GM19467 (cell line): ENCODE measurements around the gene SLC12A3.

Experiments
- ATAC-seq: cut with Tn5 transposase; IDR thresholded peaks from one replicate; pipeline ENCODE4 v1.9.1; 2021; ENCODE audit warnings: mild to moderate bottlenecking, moderate library complexity; ENCODE audit not compliant: unreplicated experiment

SLC12A3 gene

DNA sequence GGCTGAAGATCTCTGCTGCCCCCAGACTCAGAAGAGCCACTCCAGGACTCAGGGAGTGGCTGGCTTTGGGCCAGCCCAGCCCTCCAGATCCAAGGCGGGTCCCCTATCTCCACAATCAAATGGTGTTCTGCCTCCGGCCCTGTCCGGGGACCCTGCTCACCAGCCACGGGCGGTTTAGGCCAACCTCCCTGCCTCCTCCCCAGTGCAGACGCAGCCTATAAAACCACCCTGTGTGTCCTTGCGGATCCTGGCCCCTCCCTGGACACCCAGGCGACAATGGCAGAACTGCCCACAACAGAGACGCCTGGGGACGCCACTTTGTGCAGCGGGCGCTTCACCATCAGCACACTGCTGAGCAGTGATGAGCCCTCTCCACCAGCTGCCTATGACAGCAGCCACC, at the start of gene SLC12A3:
Gene SLC12A3, plus strand, starts transcription at position 248 of the 400 bp plus-strand sequence. Its CDS starts 29 bp downstream, at position 277.
- ATAC-seq, result no peak

DNA sequence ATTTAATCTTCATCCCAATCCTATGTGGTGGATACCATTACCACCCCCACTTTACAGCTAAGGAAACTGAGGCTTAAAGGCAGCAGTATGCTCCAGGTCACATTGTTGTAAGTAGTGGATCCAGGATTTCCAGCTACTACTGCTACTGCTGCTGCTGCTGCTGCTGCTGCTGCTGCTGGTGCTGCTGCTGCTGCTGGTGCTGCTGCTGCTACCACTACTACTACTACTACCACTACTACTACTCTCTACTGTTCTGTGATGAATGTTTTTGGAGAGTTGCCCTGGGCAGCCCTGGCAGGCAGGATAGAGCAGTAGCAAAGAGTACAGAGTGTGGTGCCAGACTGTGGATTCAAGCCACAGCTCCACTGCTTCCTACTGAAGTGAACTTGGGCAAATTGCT, 49.3 kb upstream of the SLC12A3 start:
- ATAC-seq, result no peak

GRCh38 chr16:56817056-56817455, 48.0 kb upstream of the SLC12A3 start:
- ATAC-seq, result no peak

- ATAC-seq, result no peak
These were observed 47.1 kb upstream of the SLC12A3 start for GRCh38 chr16:56817938-56818337.

DNA sequence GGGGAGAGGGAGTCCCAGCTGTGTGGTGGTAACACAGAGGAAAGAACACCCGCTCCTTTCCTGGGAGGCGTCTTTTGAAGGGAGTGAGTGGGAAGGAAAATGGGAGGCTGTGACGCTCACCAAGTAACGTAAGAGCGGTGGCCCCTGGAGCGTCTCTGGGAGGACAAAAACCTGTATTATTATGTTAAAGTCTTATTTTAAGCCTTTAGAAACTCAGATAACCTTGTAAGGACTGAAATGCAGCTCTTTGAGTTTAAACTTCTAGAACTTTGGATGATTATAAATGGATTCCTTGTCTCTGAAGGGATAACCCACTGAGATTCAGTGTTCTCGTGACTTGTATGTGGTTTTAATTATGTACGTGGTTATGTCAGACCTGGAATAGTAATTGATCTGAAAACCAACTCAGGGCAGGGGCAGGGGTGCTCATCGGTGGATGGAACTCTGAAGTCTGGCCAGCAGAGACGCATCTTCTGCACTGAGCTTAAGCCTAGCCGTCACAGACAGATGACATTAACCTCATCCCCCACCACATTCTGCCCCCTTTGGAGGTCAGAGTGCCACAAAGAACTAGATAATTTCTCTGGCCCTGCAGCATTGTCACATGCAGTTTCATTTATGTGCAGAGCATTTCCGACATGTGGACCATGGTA, 41.8 kb upstream of the SLC12A3 start:
- ATAC-seq, result no peak

DNA sequence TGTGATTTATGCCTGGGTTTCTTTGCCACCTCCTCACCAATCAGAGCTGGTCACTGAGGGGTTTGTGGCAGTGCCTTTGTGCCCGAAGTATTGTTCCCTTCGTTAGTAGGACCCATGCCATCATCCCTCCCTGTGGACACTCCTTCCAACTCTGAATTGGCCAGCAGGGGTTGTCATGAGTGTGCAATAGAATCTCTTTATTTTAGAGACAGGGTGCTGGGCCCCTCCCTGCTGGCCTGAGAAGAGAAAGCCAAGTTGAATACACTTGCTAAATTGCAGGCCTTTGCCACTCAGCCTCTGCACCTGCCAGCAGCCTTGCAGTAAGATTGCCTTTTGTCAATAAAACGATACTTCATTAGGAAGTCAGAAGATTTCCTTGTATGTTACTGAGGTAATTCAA, 40.7 kb upstream of the SLC12A3 start:
- no peak for ATAC-seq

DNA sequence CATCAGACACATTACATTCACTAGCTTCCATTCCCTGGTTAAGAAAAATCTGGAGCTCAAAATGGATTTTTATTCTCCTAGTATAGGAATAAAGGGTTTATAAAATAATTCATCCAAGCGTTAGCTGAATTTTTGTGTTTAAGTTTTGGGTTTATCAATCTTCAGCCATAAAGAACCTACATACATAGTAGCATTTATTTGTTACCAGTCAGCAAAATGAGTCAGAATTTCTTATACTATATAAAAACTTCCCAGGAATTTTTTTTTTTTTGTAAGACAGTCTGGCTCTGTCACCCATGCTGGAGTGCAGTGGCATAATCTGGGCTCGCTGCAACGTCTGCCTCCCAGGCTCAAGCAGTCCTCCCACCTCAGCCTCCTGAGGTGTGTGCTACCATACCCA, 40.2 kb upstream of the SLC12A3 start:
- no peak for ATAC-seq

GRCh38 chr16:56825826-56826225, 39.2 kb upstream of the SLC12A3 start:
- ATAC-seq, result no peak

GRCh38 chr16:56828647-56829046, 36.4 kb upstream of the SLC12A3 start:
- ATAC-seq, result no peak

DNA sequence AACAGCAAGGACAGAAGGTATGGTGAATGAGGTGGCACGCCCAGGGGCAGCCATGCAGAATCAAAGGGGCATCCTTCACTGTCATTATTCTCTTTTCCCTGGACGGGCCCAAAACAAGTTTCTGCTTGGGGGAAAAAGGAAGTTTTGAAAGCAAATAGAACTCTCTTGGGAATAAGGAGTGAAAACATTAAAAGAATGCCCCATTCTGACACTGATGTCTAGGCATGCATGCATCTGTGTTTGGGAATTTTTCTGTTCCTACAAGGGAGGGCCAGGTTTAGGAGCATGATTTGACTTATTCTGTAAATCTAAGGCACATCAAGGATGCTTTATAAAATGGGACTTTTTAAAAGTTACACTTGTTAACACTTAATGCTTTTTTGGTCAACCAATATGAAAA, 34.3 kb upstream of the SLC12A3 start:
- ATAC-seq, result no peak

DNA sequence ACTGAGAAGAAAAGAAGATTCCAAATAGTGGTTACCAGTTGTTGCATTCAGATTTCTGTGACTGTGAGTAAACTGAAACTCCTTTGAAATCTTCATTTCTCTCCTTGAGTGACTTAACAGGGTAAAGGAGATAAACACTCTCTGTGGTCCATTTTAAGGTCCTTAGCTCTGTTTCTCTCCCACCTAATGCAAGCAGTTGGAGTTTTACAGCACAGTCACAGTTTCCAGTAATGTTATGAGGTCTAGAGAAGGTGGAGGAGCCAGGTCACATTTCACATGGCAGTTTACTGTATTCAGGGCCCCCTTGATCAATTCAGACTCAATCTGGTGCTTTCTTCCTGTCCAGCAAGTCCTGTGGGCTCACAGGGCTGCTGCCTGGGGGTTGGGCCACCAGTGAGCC, 32.2 kb upstream of the SLC12A3 start:
- no peak for ATAC-seq

- ATAC-seq, result no peak
These were observed 31.6 kb upstream of the SLC12A3 start for GRCh38 chr16:56833243-56833970.

GRCh38 chr16:56835320-56835719, 29.7 kb upstream of the SLC12A3 start:
- ATAC-seq, result no peak

DNA sequence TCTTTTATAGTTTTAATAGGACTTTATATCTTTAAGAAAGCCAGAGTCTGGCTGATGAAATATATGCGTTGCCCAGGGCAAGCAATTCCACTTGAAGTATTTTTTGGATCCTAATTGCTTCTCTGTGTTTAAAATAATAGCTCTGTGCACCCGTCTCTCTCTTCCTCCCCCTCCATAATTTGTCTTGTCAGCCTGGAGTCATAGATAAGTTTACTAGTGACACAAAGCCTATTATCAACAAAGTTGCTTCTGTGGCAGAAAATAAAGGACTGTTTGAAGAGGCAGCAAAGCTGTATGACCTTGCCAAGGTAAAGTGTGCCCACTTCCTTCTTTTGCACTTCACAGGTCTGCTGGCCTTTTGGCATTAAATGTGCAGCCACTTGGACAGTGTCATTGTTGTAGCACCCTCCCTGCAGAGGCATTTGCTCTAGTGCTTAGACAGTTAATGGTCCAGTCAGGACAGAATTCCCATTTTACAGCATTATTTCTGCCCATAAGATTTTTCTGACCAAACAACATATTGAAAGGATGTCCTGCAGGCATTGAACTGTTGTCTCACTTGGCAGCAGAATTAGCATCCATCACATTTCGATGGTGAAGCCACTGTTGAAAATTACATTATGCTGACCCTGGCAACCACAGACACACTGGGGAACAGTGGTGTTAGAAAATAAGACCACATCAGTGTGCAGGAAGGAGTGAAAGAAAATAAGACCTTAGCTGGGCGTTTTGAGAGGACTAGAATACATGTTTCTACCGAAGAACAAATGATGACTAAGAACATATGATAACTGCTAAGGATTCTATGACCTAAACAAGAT, 28.4 kb upstream of the SLC12A3 start:
- no peak for ATAC-seq

- no peak for ATAC-seq
These were observed 26.2 kb upstream of the SLC12A3 start for GRCh38 chr16:56838622-56839337.

- no peak for ATAC-seq
These were observed 23.8 kb upstream of the SLC12A3 start for GRCh38 chr16:56841233-56841632.

DNA sequence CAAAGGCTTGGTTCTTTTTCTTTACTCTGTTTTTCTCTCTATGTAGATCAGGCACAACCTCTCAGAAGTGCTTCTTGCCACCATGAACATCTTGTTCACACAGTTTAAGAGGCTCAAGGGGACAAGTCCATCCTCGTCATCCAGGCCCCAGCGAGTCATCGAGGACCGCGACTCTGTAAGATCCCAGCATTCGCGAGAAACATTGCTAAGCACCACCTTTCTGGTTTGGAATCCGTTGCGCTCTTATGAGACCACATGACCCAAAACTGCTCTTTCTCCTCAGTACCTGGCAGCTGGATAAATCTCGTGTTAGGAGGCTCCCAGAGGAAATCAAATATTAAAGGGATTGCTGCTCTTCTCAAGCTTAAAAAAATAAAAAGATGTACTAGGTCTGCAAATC, 23.3 kb upstream of the SLC12A3 start:
- ATAC-seq, result no peak

GRCh38 chr16:56842133-56842532, 22.9 kb upstream of the SLC12A3 start:
- ATAC-seq, result no peak

GRCh38 chr16:56844056-56844455, 21.0 kb upstream of the SLC12A3 start:
- ATAC-seq, result no peak

DNA sequence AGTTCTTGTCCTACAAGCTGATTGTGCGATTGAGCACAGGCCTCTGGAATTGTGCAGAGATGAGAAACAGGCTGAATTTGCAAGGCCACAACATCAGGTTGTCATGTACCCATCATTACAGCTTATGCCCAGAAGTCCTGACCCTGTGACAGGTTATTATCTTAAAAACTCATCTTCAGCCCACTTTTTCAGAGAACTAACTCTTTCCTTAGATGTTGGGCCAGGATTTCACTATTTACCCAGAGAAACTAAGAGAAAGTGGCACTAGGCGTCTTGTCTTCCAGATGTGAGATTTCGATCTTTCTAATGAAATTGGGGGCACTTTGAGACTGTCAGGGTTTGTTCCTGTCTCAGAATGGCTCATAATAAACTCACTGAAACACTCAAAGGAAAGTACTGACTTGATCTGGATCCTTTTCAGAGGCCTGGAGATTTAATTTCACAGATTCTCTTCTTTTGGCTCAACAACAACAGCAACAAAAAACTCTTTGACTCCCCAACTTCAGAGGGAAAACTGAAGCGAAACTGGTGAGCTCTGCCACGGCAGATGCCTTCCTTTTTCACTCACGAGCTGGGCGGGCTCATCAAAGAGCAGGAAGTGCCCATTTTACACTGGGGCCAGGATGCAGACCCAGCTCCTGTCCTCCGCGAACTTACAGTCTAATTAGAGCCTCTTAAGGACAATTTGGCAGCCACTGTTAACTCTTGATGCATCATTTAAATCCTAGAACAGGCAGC, 17.7 kb upstream of the SLC12A3 start:
- no peak for ATAC-seq
